HuH-7 (cell line): ENCODE measurements around the gene STAU1.
A peak's percentile ranks its signal among the peaks of the same experiment; 100 is the strongest.
"Not testable (repeated sequence)": the region's sequence is repeated elsewhere in the genome, so short reads cannot be mapped to it uniquely, and the experiment has no call there.

ENCODE experiments used
- DNase-seq: peaks from one replicate; pipeline ENCODE4 v3.0.0; 2011; ENCODE audit warnings: low spot score

The STAU1 gene, protein sequence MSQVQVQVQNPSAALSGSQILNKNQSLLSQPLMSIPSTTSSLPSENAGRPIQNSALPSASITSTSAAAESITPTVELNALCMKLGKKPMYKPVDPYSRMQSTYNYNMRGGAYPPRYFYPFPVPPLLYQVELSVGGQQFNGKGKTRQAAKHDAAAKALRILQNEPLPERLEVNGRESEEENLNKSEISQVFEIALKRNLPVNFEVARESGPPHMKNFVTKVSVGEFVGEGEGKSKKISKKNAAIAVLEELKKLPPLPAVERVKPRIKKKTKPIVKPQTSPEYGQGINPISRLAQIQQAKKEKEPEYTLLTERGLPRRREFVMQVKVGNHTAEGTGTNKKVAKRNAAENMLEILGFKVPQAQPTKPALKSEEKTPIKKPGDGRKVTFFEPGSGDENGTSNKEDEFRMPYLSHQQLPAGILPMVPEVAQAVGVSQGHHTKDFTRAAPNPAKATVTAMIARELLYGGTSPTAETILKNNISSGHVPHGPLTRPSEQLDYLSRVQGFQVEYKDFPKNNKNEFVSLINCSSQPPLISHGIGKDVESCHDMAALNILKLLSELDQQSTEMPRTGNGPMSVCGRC

DNA sequence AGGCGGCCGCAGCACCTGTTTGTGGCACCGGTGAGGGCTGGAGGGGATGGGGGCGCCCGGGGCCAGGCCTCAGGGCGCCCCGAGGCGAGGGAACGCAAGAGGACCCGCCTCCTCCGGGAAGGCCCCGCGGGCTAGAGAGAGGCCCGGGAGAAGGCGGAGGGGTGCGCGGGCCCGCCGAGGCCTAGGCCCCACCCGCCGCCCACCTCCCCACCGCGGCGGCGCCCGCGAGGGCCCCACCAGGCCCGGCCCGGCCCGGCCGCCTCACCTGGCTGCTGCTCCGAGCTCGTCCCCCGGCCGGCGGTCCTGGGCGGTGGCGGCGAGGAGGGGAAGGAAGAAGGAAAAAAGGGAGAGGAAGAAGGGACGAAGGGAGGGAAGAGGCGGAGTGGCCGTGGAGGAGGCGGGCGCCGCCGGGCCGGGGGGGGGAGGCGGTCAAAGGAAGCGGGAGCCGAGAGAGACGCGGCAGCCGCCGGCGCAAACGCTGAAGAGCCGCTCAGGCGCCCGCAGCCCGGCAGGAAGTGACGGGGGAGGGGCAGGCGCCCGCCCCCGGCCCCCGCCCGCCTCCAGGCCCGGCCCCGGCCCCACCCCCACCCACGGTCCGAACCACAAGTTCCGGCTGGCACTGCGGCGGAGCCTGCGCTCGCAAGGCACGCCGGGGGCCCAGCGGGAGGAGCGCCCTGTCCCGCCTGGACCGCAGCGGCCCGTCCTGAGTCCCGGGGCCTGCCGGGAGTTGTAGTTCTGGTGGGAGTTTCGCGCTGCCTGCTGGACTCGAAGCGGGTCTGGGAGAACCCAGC is at the start of gene STAU1:
Gene STAU1 (minus strand): TSS at position 484 of the 791 bp plus-strand sequence. CDS start 22,133 bp downstream, outside the sequence.
- DNase-seq = peak; percentile 97

DNA sequence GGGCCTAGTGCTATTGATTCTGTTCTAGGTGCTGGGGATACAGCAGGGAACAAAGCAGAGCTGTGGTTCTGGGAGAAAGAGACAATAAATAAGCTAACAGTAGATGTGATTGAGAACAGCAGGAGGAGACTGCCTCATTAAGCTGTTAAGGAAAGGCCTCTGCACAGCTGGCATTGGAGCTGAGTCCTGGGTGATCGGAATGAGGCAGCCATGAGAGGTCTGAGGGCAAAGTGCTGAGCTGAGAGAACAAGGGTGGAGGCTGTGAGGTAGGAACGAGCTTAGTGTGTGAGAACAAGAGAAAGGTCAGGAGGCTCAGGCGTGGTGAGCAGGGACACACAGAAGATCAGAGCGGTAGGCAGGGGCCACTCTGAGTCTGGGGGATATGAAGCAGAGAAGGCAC is 49.4 kb upstream of the STAU1 start:
- DNase-seq = no peak

DNA sequence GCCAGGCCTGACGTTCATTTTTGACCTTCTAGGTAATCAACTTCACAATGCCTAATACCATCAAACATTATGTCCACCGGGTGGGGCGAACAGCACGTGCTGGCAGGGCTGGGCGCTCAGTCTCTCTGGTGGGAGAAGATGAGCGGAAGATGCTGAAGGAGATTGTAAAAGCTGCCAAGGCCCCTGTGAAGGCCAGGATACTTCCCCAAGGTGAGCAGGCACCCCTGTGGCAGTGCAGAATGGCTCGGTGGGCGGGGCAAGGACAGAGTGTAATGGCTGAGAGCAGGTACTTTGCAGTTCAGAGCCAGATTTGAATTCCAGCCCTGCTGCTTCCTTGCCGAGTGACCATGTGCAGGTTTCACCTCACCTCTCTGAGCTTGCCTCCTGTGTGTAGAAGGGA is 48.2 kb upstream of the STAU1 start:
- no peak for DNase-seq

DNA sequence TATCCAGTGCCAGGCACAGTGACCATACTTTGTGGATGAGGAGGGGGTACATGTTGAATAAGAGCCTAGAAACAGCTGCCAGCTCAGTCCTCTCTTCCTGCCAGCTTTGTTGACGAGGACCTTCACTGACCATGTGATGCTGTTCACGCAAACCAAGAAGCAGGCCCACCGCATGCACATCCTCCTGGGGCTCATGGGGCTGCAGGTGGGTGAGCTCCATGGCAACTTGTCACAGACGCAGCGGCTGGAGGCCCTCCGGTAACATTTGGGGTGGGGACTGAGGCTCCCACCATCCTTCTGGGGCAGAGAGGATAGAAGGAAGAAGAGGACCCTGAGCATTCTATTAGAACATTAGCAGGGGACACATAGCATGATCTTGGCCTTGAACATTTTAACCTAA is 46.7 kb upstream of the STAU1 start:
- DNase-seq = no peak

DNA sequence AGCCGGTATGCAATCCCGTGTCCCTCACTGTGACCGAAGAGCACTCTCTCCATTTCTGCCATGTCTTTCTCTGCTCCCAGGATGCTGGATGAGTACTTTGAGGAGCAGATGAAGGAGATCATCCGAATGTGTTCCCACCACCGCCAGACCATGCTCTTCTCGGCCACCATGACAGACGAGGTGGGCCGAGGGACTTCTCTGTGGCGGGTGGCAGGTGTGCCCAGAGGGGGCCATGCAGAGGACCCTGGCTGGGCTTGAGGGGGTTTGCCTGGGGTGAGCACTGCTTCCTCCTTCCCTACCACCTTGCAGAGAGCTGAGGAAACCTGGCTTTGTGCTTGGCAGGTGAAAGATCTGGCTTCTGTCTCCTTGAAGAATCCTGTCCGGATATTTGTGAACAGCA is 45.1 kb upstream of the STAU1 start:
- no peak for DNase-seq

DNA sequence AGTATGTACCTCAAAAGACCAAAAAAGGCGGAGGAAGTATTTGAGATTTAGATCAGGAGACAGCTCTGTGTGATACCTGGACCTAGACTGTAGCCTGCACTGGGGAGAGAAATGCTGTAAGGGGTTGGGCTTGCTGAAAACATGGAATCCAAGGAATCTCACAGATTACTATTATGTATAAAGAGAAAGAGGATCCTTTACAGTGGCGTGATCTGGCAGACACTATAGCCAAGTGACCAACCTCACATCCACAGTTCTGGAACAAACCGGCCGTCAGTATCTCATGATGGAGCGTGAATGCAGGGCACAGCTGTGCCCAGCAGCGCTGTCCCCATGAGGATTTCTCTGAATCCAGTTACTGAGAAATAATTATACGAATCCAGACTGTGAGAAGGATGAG is 43.3 kb upstream of the STAU1 start:
- no peak for DNase-seq

DNA sequence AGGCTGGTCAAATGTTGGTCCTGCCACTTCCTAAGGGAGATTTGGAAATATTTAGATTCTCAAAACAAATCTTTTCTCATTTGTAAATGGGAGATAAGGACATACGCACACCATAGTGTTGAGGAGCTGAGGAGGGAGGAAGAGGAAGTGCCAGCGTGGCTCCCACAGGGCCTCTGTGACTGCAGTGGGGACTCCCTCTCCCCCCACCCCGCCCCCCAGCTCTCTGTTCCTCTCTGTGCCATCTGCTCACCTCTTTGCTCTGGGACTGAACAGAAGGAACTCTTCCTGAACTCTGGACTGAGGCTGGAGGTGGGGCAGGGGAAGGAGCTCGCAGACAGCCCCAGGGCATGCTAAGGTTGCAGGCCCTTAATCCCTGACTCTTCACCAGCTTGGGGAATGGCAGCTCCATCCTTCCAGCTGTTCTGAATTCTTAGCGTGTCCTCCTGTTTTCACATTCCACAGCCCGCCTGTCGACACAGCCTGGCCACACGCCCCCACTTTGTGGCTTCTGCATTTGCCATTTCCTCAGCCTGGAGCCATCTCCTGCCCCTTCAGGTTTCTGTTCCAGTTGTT is 42.5 kb upstream of the STAU1 start:
- no peak for DNase-seq

DNA sequence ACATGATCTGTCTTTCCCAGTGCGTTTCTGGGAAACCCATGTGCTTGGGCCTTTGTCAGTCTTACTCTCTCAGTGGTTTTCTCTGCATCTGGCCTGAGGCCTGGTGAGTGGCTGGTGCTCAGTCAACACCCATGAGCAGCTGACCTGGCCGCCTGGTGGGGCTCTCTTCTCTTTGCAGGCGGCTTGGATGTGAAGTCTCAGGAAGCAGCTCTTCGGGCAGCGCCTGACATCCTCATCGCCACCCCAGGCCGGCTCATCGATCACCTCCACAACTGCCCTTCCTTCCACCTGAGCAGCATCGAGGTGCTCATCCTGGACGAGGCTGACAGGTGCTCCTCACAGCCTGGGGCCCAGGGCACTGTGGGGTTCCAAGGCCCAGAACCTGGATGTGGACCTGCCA is 41.9 kb upstream of the STAU1 start:
- no peak for DNase-seq

DNA sequence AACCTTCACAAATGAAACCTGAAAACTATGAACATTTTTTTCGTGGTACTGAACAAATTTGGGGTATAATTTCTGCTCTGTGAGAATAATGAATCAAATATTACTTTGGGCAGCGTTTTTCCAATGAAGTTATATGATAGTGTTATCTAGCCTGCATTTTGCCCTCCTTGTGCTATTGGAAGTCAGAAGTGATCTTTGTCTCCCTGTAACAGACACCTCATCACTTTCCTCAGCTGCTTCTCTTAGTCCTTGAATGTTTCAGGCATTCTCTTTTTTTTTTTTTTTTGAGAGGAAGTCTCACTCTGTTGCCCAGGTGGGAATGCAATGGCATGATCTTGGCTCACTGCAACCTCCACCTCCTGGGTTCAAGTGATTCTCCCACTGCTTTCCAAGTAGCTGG is 41.2 kb upstream of the STAU1 start:
- no peak for DNase-seq

DNA sequence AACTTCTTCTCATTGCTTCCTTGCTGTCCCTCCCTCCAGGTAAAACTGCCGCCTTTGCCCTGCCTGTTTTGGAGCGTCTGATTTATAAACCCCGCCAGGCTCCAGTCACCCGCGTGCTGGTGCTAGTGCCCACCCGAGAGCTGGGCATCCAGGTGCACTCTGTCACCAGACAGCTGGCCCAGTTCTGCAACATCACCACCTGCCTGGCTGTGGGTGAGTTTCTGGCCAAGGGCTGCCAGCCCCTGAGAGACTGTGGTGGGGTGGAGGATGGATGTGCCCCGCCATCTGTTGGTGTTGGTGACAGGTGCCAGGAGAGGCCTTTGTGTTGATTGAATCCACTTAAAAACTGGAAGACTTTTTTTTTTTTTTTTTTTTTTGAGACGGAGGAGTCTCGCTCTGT is 40.5 kb upstream of the STAU1 start:
- no peak for DNase-seq

DNA sequence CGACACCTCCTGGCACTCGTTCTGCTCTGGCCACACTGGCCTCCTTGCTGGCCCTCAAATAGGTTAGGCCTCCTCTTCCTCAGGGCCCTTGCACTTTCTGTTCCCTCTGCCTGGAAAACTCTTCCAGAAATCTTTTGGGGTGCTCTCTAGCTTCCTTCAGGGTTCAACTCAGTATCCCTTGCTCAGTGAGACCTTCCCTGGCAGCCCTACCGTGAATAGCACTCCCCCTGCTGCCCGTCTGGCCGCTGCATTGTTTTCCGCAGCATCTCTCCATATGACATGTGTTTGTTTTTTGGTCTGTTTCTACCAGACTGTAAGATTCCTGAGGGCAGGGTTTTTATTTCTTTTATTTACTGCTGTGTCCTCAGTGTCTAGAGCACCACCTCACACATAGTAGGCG is 37.8 kb upstream of the STAU1 start:
- DNase-seq = peak; percentile 24

DNA sequence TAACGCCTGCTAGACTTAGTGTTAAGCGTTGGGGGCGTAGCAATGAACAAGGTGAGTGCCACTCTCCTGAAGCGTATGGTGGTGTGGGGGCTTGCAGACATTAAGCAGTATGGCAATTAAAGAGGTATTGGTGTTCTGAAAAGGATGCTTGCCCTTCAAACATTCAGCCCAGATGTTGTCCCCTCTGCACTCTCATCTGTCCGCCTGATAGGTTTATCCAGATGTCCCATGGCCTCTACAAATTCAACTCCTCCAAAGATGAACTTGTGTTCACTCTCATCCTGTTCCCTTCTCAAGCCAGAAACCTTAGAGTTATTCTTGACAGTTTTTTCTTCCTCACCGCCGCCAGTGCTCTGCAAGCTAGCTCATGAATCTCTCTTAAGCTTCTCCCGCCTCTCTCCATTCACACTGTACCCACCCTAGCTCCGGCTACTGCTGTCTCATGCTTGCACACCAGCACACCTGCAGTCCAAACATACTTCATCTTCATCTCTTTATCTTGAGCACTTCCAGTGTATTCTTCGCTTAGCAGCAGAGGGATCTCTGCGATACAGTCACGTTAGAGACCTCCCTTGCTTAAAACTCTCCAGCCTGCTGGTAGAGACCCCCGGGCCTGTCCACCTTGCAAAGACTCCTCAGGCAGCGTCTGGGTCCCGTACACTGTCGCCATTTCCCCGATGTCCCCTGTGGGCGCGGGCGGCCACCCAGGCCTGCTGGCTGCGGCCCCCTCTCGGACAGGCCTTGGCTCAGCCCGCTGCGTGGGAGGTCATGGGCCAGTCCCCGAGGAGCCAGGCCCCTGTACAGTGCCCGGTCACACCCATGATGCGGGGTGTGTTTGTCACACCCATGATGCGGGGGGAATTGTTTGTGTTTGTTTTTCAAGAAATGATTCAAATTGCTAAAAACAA is 32.0 kb upstream of the STAU1 start:
- DNase-seq = no peak

DNA sequence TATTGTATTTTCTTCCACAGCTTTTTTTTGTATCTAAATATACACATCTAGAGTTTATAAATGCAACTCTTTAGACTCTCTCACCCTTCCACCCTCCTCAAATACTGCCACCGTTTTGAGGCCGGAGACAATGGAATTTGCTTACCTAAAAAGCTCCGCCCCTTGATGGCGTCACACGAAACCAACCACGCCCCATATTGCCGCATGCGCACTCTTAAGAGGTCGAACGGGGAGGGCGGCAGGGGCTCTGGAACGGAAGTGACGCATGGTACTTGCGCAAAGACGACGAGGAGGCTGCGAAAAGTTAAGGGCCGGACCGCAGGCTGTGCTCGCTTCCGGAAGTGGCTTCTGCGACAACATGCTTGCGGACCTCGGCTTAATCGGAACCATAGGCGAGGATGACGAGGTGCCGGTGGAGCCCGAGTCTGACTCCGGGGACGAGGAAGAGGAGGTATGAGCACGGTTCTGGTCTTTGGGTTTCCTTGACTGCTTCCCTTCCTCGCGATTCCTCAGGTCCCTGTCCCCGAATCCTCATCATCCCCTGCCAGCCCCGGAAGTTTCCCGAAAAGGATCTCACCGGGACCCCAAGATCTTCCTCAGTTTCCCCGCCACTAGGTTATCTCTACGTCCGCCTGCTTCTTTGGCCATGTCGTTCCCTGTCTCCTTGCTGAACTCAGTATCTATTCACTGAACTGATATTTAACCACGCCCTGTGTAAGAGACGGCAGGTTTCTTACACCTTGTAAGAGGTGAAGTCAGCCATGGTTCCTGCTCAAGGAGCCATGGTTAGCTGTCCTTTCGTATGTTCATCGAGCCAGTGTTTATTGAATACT is 31.2 kb upstream of the STAU1 start, which contains the start of gene DDX27:
Gene DDX27 (plus strand): TSS at position 326 of the 833 bp plus-strand sequence. CDS start 33 bp downstream, at position 359.
- peak; percentile 93 for DNase-seq

DNA sequence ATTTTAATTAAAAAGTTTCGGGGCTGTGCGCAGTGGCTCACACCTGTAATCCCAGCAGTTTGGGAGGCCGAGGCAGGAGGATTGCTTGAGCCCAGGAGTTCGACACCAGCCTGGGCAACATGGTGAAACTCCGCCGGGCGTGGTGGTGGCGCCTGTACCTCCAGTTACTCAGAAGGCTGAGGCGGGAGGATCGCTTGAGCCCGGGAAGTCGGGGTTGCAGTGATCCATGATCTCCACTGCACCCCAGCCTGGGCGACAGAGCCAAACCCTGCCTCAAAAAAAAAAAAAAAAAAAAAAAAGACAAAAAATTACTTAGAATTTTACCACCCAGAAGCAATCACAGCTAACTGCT is 30.6 kb upstream of the STAU1 start:
- DNase-seq = not testable (repeated sequence)

DNA sequence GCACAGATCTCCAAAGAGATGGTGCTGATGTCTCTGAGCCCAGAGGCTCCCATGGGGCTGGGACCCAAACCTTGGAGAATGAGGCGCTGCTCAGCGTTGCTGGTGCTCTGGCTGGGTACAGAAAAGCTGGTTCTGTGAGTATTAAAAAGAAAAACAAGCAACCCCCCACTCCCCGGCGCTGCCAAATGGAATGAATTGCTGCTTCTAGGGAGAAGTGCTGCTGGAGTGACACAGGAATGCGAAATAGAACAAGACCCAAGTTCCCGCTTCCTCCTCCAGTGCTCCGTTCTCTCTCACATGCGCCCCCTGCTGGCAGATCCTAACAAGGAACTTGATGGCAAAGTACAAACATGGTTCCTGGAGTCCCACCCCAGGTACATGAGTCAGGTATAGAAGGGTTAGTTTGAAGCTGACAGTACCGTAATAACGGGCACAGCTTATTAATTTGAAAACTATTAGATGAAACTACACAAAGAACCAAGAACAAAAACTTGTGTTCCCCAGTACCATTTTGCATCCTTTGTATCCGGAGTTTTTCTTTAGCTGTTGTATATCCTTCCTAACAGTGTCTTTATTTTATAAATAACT is 29.0 kb upstream of the STAU1 start:
- DNase-seq = peak; percentile 84

DNA sequence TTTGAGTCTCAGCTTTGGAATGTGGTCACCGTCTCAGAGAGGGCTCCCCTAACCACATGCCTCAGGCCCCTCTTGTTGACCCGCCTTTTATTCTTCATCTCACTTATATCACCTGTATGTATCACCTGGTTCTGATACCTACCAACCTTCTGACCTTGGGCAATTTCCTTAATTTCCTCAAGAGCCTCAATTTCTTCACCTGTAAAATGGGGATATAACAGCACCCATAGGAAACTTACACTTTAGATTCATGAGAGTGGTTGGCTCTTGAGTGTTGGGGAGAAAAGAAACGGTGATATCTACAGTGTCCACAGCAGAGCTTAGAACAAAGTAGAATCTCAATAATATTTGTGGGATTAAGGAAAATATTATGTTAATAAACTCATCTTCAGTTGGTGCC is 27.1 kb upstream of the STAU1 start:
- no peak for DNase-seq

DNA sequence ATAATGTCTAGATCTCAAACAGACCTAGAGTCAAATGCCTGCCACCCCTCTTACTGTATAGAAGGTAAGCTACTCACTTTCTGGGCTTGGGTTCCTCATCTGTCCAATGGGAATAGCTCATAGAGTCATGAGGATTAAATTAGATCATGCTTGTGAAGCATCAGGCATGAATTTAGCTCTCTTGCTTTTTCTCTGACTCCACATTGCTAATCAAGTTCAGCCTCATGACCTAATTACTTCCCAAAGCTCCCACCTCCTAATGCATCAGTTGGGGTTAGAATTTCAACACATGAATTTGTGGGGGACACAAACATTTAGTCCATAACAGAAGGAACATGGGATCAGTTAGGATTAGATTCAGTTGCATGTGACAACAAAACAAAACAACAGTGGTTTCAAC is 26.4 kb upstream of the STAU1 start:
- no peak for DNase-seq

DNA sequence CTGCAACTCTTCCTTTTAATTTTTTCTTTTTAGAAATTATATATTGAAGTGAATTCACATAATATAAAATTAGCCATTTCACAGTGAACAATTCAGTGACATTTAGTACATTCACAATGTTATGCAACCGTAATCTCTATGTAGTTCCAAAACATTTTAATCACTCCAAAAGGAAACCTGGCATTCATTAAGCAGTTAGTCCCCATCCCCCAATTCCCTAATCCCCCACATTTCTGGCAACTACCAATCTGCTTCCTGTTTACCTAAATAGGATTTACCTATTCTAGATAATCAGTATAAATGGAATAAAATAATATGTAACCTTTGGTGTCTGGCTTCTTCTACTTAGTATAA is 22.6 kb upstream of the STAU1 start:
- DNase-seq = no peak

DNA sequence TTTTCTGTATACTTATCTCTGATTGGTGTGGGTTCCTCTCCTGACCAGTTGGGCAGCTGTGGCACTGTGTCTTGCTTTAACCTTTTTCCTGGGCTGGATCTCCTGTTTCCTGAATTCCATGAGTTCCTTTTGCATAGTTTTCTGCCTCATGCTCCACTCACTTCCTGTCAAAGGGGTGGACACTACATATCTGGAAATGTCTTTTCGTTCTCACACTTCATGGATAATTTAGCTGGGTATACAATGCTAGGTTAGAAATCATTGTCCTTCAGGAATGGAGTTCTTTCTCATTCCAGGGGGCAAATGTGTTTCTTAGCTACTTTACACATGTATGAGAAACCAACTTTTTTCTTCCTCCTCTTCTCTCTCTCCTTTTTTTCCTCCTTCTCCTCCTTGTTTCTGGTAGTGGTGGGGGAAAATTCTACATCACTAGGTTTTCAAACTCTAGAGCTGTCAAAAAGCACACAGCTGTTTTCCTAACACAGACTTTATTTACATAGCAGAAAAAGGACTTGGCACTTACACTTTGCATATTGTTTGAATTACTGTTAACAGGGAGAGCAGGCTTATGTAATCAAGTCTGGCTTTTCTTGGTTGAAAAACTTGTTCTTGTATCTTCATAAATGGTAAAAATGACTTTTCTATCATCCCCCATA is 22.1 kb upstream of the STAU1 start:
- DNase-seq = no peak

DNA sequence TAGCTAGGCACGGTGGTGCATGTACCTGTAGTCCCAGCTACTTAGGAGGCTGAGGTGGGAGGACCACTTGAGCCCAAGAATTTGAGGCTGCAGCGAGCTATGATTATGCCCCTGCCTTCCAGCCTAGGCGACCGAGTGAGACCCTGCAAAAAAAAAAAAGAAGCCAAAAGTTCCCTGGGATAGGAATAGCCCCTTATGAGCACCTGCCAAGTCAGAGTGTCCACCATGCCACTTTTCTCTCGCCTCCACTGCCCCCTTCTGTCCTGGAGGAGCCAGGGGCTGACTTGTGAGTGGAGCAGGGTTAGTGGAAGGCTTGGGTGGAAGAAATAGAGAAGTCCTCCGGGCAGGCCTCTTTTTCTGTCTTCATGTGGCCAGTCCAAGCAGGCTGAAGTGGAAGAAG is 18.9 kb upstream of the STAU1 start:
- DNase-seq = peak; percentile 46
